CMK (cell line): ENCODE results near the gene CCDC51.

Experiments used
- DNase-seq: peaks from one replicate; pipeline ENCODE4 v3.0.0-alpha.2; 2010; ENCODE audit warnings: low read depth

CCDC51 gene

GRCh38 chr3:48419149-48419548 is 20.8 kb downstream of the CCDC51 start:
- DNase-seq, result no peak

GRCh38 chr3:48418651-48419050 is 21.3 kb downstream of the CCDC51 start:
- no peak for DNase-seq

DNA sequence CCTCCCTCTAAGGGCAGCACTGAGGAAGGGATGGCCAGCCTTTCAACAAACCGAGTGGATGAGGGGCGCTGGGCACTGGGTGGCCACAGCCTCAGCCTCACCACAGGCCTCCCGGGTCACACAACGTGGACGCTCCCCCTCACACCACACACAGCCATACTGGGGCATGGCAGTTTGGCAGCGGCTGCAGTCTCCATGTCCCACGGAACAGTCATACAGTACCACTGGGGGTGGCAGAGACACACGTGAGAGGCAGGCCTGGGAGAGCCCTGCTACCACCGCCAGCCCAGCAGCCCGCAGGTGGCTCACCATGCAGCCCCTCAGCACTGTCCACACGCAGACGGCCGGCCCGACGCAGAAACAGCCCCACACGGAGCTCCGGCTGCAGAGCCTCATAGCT is 21.8 kb downstream of the CCDC51 start:
- no peak for DNase-seq

- no peak for DNase-seq
Observed at GRCh38 chr3:48417529-48418108, 22.3 kb downstream of the CCDC51 start.

GRCh38 chr3:48416546-48416945 is 23.4 kb downstream of the CCDC51 start:
- no peak for DNase-seq

DNA sequence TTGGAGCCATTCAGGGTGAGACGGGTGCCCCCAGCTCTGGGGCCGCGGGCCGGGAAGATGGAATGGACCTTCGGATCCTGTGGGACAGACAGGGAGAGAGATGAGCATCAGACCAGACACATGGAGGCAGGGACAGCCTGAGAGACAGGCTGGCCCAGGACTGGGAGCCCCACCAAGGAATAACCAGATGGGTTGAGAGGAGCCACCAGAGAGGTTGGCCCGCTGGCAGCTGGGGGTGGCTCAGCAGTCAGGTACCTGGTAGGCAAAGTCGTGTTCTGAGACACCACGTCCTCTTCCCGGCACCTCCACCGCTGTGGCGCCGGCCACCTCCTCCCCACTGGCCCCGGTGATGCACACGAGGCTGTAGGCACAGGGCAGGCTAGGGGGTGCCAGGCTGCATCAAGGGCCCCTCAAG is 23.8 kb downstream of the CCDC51 start:
- no peak for DNase-seq

DNA sequence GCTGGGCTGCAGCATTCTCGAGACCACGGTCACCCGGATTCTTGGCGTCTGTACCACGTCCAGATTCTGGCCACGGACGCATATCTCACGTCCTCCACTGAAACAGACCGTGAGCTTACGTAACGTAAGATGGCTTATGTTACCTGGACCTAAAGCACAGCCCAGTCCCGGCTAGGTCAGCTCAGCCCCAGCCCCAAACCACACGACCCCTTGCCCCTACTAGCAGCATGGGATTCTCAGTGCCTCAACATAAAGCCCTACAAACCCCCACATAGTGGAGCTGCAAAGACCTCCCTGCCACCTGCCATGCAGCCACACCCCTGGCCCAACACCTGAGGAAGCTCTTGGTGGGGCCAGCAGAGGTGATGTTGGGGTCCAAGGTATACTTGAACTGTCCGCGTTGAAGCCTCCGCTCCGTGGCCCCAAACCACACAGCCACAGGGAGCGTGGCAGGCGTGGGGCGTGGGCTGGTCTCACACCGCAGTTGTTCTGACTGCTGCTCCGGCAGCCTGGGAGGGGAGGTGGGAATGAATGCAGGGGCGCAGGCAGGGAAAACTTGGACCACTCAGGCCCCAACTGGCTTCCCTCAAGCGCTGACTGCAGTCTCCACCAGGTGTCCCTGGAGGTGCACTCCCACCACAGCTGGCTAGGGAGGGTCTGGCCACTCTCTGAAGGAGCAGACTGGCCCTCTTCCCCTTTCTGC is 24.5 kb downstream of the CCDC51 start:
- DNase-seq, result no peak

DNA sequence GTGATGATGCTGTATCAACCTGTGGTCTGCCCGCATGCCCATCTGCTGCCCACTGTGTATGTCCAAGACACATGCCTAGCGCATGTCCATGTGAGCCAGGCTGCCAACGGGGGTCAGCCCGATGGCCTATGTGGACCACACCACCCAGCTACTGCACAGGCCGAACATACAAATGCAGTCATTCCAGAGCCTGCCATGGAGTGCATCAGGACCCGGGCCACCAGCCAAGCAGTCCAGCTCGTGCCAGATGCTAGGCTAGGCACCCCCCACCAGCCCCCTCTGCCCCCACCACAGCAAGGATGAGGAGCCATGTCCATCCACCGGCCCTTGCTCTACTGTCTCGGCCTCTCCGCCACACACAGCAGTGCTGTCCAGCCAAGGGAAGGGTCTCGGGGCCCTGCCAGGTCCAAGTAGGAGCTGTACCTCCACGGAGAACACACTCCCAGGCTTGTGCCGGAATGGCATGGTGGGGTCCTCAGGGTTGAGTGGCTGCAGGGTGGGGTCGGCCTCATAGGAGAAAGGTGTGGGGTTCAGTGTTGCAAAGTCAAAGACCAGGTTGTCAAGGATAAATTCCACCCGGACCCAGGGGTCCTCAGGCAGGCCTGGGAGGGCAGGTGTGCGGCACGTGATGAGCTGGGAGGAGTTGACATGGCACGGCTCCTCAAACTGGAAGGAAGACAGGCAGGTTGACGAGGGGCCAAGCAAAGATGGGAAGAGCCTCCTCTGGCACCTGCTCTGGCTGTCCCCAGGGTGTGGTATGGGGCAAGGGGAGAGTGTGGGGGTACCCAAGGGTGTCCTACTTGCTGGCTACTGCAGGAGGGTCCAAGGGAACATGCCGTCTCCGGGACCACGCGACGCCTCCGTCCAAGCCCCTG is 25.3 kb downstream of the CCDC51 start:
- DNase-seq, result no peak

DNA sequence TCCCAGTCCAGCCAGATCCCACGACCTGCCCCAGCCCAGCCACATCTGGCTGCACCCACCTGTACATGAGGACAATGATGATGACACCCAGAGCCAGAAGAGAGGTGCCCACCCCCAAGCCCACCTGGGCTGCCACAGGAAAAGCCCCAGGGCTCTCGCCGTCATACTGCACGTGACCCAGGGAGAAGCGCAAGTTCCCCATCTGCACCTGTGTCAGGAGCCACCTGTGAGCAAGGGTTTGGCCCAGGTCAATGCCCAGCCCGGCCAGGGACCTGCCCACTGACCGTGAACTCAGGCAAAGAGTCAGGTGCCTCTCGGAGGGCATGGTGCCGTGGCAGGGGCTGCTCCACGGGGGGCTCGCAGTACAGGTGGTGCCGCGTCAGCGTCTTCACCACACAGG is 26.3 kb downstream of the CCDC51 start:
- no peak for DNase-seq

GRCh38 chr3:48413086-48413485 is 26.8 kb downstream of the CCDC51 start:
- DNase-seq, result no peak

- DNase-seq, result no peak
Observed at GRCh38 chr3:48412375-48413001, 27.4 kb downstream of the CCDC51 start.

DNA sequence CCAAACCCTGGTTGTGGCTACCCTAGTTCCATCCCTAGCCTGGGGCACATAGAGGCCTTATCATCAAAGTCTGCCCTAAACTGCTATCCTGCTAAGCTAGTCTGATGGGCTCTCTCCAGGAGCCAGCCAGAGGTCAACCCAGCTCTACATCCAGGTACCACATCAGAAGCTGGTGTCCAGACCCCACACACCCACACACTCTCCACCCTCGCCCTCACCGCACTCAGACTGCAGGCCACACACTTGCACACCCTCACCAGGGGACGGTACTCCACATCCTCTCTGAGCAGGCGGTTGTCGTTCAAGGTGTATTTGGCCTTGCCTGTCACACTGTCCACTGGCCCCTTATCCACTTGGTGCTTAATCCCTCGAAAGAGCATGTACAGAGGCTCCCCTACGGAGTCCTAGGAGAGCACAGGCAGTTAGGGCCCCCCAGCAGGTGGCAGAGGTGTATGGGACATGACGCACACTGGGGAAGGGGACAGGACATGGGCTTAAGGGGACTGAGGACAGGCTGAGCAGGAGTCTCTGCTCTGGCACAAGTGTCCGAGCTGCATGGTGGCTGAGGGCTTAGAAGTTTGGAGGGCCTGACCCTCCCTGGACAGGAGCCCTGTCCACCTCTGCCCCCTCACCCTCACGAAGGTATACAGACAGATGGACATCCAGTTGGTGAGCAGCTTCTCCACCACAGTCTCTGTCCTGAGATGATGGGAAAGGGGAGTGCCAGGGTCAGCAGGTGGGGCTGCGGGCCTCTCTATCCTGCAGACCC is 28.1 kb downstream of the CCDC51 start:
- DNase-seq, result no peak

DNA sequence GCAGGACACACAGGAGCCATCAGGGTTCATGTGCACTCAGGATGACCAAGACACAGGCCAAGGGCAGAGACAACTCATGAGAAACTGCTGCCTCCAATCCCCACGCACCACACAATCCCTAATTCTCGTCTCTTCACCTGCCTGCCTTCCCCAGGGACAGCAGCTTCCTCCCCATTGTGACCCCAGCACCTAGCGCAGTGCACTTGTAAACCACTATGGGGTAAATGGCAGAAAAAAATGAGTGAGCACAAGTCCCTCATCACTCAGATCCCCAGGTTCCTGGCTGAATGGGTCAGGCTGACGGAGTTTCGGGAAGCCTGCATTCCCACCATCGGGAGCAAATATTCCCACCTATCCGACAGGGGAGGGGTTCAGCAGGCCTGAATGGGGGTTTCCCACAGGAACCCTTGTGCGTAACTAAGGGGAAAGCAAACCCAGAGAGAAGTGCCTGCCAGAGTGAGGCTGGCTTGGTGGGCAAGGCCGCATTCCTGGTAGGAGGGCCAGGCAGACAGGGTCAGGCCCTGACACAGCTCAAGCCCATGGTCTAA is 28.8 kb downstream of the CCDC51 start:
- no peak for DNase-seq

DNA sequence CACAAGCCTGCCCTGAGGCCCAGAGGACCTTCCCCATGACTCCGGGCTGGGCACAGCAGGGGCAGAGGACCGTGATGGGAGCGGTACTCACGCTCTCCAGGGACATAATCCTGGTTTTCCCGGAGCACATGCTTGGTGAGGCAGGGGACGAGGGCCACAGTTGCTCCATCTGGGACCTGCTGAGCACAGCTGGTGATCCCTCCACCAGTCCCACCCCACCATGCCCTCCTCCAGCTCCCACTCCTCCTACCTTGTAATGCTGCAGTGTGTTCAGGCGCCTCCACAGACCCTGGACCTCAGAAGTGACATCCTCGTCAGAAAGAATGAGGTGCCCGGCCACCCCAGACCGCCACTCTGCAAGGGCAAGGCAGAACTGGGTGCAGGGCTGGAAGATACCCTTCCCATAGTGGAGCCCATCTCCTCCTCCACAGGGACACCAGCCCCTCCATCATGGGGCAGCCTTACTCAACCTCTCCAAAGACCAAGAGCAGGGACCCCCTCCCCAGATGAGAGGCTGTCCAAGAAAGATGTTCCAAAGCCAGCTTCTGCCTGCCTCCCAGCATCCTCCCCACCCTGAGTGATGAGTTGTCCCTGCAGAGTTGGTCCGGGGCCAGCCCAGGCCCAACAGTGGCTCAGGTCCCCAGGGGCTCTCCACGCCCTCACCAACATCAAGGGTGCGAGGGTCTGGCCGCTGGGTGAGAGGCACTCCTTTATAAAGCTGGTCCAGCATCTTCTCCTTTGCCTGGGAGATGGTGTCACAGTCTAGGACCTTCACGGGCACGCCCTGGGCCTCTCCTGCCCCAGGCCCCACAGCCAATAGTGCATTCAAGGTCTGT is 29.5 kb downstream of the CCDC51 start:
- DNase-seq, result no peak

DNA sequence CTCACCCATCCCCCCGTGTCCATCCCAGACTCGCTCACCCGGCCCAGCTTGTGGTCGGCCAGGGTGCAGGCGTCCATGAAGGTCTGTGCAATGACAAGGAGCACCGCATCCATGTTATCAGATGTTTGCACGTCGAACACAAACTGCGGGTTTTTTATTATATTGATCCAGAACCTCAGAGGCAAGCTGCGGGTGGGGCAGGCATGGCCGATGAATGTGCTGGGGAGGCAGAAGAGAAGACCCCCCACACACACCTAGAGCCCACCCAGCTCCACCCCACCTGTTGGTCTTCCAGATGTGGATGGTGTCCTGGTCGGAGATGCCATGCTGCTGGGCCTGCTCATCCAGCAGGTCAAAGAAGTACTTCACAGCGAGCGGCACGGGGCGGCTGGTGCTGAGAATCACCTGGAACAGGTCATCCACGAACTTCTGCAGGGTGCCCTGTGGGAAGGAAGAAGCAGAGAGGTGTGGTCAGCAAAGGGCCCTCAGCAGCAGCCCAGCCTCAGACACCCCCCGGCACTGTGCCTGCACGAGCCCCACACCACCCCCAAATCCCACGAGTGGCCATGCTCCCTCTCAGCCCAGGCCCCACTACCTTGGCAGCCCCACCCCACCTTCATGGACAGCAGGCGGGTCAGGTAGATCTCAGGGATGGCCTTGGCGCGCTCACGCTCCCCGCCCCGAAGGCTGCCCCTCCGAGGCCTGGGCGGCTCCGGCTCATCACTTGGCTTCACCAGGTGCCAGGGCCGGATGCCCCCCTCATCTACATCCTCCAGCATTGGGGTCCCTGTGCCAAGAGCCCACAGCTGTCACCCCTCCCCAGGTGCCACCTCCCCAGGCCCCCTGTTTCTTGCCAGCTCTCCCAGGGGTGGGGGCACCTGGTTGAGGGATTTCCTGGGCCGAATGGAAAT is 30.4 kb downstream of the CCDC51 start:
- no peak for DNase-seq

- no peak for DNase-seq
Observed at GRCh38 chr3:48408823-48409281, 31.1 kb downstream of the CCDC51 start.

- no peak for DNase-seq
Observed at GRCh38 chr3:48407542-48408099, 32.3 kb downstream of the CCDC51 start.

DNA sequence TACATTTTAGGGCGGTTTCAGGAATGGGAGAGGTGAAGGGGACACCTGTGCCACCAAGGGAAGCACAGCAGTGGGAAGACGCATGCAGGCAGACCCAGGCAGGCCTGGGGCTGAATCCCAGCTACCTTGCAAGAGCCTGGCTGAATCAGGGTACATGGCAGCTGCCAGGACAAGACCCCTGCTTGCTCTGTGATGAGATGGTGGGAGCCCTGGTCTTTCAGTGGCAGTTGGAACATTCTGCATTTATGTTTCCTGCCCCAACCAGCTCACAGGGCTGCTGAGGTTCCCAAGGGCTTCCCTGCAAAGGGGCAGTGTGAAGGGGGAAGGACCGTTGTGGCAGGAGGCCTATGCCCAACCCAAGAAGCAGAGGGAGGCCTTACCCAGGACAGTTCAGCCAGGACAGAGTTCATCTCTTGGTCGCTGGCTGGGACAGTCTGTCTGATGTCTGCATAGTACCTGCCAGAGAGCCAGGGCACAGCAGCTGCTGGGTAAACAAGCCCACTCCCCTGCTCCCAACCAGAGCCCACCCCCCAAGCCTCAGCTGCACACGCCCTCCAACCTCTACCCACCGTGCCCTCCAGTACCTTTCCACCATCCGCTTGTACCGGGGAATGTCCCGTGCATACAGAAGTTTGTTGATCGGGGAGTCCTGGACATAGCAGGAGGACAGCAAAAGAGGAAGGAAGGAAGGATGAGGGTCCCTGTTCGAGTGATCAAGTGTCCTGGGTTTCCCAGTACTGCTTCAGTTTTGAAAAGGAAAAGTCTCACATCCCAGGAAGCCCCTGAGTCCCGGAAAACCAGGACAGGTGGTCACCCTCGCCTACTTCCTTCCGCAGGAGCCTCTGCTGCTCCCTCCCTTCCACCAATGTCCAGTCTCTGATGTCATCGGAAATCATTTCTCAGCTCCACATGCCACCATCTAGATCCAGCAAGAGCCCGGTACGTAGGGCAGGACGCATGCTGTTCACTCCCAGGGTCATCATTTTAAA is 33.2 kb downstream of the CCDC51 start:
- no peak for DNase-seq
